B cell (primary cell): ENCODE data around the gene SLC44A1. TPM values are rescaled to one million over a fixed set of nuclear protein-coding genes. Genes with fewer than 3 reads are reported as not detected.

Source experiments
- ATAC-seq: fragments of 200-7000 bp; cut with Tn5 transposase; one replicate; pipeline ENCODE4 v1.10.0; 2021; ENCODE audit warnings: low read depth, mild to moderate bottlenecking, moderate number of reproducible peaks, moderate library complexity
- CTCF ChIA-PET: fragments of 350-600 bp; sonication (Branson Sonifier 250); formaldehyde crosslinking; loops from one replicate; lab custom pipeline; 2021; ENCODE audit warnings: antibody characterized with exemption, inconsistent platforms; lab: Charles Lee
- POLR2A ChIA-PET: fragments of 350-600 bp; sonication (Branson Sonifier 250); formaldehyde crosslinking; loops from one replicate; lab custom pipeline; 2021; ENCODE audit warnings: antibody characterized with exemption; lab: Charles Lee
- DNase-seq: peaks from one replicate; pipeline ENCODE4 v3.0.0; 2013
- H2AFZ ChIP-seq: 2 replicates; pipeline ENCODE4 v1.6.1; 2012; ENCODE audit warnings: mild to moderate bottlenecking, low read depth, low read length; ENCODE audit not compliant: insufficient read depth, poor library complexity, severe bottlenecking
- H3K27ac ChIP-seq, 2 donors: 1 replicate in 1 of 2; 2 replicates in 1 of 2; pipeline ENCODE4 v1.5.1; 2012 to 2013; ENCODE audit warnings: low read length in 2 of 2, mild to moderate bottlenecking in 2 of 2, moderate library complexity in 1 of 2
- H3K27me3 ChIP-seq, 4 experiments: fragments of 200-600 bp in 1 of 4; sonication (generic) in 1 of 4; replicated peaks in 1 of 4; 1 replicate in 2 of 4; 2 replicates in 2 of 4; pipeline versions ENCODE4 v1.6.1 to v1.7.0; 2013 to 2016; ENCODE audit warnings: low read length in 3 of 4, mild to moderate bottlenecking in 2 of 4, mixed read lengths in 1 of 4, moderate library complexity in 1 of 4; ENCODE audit not compliant: insufficient read depth in 4 of 4, control insufficient read depth in 3 of 4; ENCODE audit errors: control extremely low read depth in 1 of 4
- H3K36me3 ChIP-seq, 2 experiments: replicated peaks in 1 of 2; 1 replicate in 1 of 2; 2 replicates in 1 of 2; pipeline versions ENCODE4 v1.6.1 to v1.7.1; 2013; ENCODE audit warnings: low read length in 1 of 2; ENCODE audit not compliant: insufficient read depth in 2 of 2, control insufficient read depth in 1 of 2; ENCODE audit errors: control extremely low read depth in 1 of 2, extremely low read depth in 1 of 2
- H3K4me1 ChIP-seq, 2 donors: fragments of 200-600 bp in 1 of 2; sonication (generic) in 1 of 2; 1 replicate in 1 of 2; 2 replicates in 1 of 2; pipeline versions ENCODE4 v1.5.1 to v1.6.1; 2013 to 2017; ENCODE audit warnings: low read length in 2 of 2; ENCODE audit not compliant: control insufficient read depth in 2 of 2, insufficient read depth in 2 of 2
- H3K4me2 ChIP-seq: replicated peaks from 2 replicates; pipeline ENCODE3; 2012; ENCODE audit warnings: mild to moderate bottlenecking, low read depth, low read length; ENCODE audit not compliant: poor library complexity, severe bottlenecking
- H3K4me3 ChIP-seq, 5 experiments: fragments of 200-600 bp in 1 of 5; sonication (generic) in 1 of 5; 1 replicate in 3 of 5; 2 replicates in 2 of 5; pipeline versions ENCODE4 v1.5.1 to v1.7.0; 2011 to 2016; ENCODE audit warnings: low read length in 4 of 5, mild to moderate bottlenecking in 4 of 5, low read depth in 2 of 5, control low read depth in 1 of 5, moderate library complexity in 1 of 5; ENCODE audit not compliant: insufficient read depth in 1 of 5; ENCODE audit errors: control extremely low read depth in 1 of 5, extremely low read depth in 1 of 5
- H3K79me2 ChIP-seq: fragments of 200-600 bp; sonication (generic); one replicate; pipeline ENCODE4 v1.6.0; 2016; ENCODE audit warnings: low read length; ENCODE audit not compliant: control insufficient read depth, insufficient read depth
- H3K9ac ChIP-seq: fragments of 200-600 bp; sonication (generic); 2 replicates; pipeline ENCODE4 v1.6.1; 2017; ENCODE audit warnings: mild to moderate bottlenecking, low read length, moderate library complexity
- H3K9me3 ChIP-seq, 3 donors: one replicate each; pipeline versions ENCODE4 v1.6.1 to v1.7.1; 2013; ENCODE audit warnings: low read length in 2 of 3; ENCODE audit not compliant: control insufficient read depth in 2 of 3, insufficient read depth in 1 of 3; ENCODE audit errors: control extremely low read depth in 1 of 3
- H4K20me1 ChIP-seq: 2 replicates; pipeline ENCODE4 v1.6.0; 2012; ENCODE audit warnings: mild to moderate bottlenecking, low read length; ENCODE audit not compliant: insufficient read depth, control insufficient read depth, poor library complexity, severe bottlenecking
- H3K27ac Mint-ChIP-seq: one replicate; pipeline ENCODE4 v1.8.0; 2021; ENCODE audit warnings: mixed read lengths
- H3K27me3 Mint-ChIP-seq: one replicate; pipeline ENCODE4 v1.8.0; 2021; ENCODE audit warnings: mixed read lengths
- H3K4me1 Mint-ChIP-seq: one replicate; pipeline ENCODE4 v1.8.0; 2021; ENCODE audit warnings: mixed read lengths
- H3K4me3 Mint-ChIP-seq: one replicate; pipeline ENCODE4 v1.8.0; 2021; ENCODE audit warnings: mixed read lengths
- H3K9me3 Mint-ChIP-seq: one replicate; pipeline ENCODE4 v1.8.0; 2022; ENCODE audit warnings: mixed read lengths; ENCODE audit not compliant: insufficient read depth
- EZH2 ChIP-seq: IDR thresholded peaks from 2 replicates; pipeline ENCODE4 v1.6.1; 2012; ENCODE audit warnings: borderline replicate concordance, low read depth, mild to moderate bottlenecking, moderate library complexity, low read length; ENCODE audit not compliant: insufficient read depth, poor library complexity, severe bottlenecking
- WGBS: methylation state at CpG from one replicate; pipeline ENCODE4 v1.1.5; 2013; ENCODE audit warnings: missing lambda C conversion rate; ENCODE audit not compliant: insufficient coverage; 5-methylcytosine and 5-hydroxymethylcytosine counted together
- intact Hi-C: fragments of 100-400 bp; cut with micrococcal nuclease; formaldehyde crosslinking; loops from one replicate; pipeline ENCODE4 v1.10.0; 2022
- polyA plus RNA-seq: library from polyadenylated mRNA; depleted of rRNA; stranded (reverse); fragments of >200 nt; gene quantifications from 2 replicates; pipeline ENCODE4 v1.2.3, GENCODE V29; 2012
- total RNA-seq, 2 donors: library from RNA; stranded (reverse); fragments of 120-200 nt in 1 of 2; gene quantifications; 1 replicate in 1 of 2; 2 replicates in 1 of 2; pipeline versions ENCODE4 v1.2.3 to v1.2.4, GENCODE V29; 2013 to 2022
- TF ChIP-seq, protein P1 (sequence below): fragments of 200-600 bp; IDR thresholded peaks from one replicate; pipeline ENCODE4 v1.8.0; 2022; ENCODE audit warnings: antibody characterized with exemption, mild to moderate bottlenecking

Gene SLC44A1
- total and polyA plus RNA-seq, 2 donors (not counting 1 experiment from before 2014, with no cell fraction given): 2.2 to 17.7 TPM

DNA sequence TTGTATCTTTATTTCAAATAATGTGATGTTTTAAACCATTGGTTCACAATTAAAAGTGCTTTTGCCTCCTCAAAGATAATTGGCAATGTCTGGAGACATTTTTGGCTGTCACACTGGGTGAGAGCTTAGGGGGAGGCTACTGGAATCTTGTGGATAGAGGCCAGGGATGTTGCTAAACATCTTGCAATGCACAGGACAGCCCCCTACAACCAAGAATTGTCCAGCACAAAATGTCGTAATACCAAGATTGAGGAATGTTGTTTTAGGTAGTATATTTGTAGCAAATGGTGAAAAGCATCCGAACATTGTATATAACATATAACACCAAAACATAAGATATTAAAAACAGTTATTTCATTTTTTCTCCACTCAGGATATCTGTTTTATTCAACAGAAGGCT lies 99.8 kb downstream of the SLC44A1 start:
- TF ChIP-seq EZH2: no peak
- TF ChIP-seq, protein P1, sequence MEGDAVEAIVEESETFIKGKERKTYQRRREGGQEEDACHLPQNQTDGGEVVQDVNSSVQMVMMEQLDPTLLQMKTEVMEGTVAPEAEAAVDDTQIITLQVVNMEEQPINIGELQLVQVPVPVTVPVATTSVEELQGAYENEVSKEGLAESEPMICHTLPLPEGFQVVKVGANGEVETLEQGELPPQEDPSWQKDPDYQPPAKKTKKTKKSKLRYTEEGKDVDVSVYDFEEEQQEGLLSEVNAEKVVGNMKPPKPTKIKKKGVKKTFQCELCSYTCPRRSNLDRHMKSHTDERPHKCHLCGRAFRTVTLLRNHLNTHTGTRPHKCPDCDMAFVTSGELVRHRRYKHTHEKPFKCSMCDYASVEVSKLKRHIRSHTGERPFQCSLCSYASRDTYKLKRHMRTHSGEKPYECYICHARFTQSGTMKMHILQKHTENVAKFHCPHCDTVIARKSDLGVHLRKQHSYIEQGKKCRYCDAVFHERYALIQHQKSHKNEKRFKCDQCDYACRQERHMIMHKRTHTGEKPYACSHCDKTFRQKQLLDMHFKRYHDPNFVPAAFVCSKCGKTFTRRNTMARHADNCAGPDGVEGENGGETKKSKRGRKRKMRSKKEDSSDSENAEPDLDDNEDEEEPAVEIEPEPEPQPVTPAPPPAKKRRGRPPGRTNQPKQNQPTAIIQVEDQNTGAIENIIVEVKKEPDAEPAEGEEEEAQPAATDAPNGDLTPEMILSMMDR: no peak
- ChIA-PET CTCF (no interaction called here), POLR2A (no interaction called here)
- Histone ChIP-seq H4K20me1 (no peaks in the 10 kb centered on the region), H3K9me3 (no peaks in the 10 kb centered on the region), H3K79me2 (no peaks in the 10 kb centered on the region), H3K27me3 (no peaks in the 10 kb centered on the region), H3K4me2 (no peak overlapping the region), H3K36me3 (no peaks in the 10 kb centered on the region), H2AFZ (no peak overlapping the region), H3K4me1 (peaks cover 0 to 7% of the 10 kb centered on the region in 2 donors), H3K9ac (no peak overlapping the region), H3K27ac (no peak overlapping the region), H3K4me3 (no peak overlapping the region)
- Mint-ChIP-seq H3K27ac (no peak overlapping the region), H3K9me3 (no peaks in the 10 kb centered on the region), H3K27me3 (no peaks in the 10 kb centered on the region), H3K4me1 (peaks cover 10% of the 10 kb centered on the region), H3K4me3 (no peak overlapping the region)
- no peak for ATAC-seq
- no CpG with 5 or more reads among the region's 2 CpGs for WGBS
- intact Hi-C loops: no loop called here
- no peak for DNase-seq

DNA sequence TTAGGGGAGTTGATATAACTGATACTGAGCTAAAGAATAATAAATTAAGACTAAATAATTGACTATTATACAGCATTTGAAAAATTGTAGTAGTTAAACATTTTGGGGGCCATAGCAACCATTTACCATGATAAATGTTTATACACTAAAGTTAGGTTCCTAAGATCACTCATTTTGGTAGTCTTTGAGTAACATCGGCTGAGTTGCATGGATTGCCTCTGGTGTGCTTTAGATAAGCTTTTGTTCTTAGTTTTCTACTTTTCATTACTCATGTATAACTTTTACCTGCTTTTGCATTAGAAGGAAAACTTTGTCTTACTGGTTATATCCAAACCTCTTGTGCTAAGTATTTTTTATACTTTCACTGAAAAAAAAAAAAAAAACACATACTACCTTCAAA lies 101.2 kb downstream of the SLC44A1 start:
- no peaks in the 10 kb centered on the region for H3K9me3 ChIP-seq
- no peak overlapping the region for H2AFZ ChIP-seq
- no peaks in the 10 kb centered on the region for H3K79me2 ChIP-seq
- WGBS: no CpG with 5 or more reads among the region's 1 CpG
- no peak overlapping the region for H3K4me2 ChIP-seq
- Mint-ChIP-seq H3K27me3 (no peaks in the 10 kb centered on the region), H3K4me1 (peaks cover 10% of the 10 kb centered on the region), H3K9me3 (no peaks in the 10 kb centered on the region), H3K27ac (no peak overlapping the region), H3K4me3 (no peak overlapping the region)
- no peak for TF ChIP-seq EZH2
- TF ChIP-seq, protein P1: no peak
- H4K20me1 ChIP-seq: no peaks in the 10 kb centered on the region
- intact Hi-C loops: no loop called here
- H3K36me3 ChIP-seq: no peaks in the 10 kb centered on the region
- no peak overlapping the region for H3K27ac ChIP-seq
- no peaks in the 10 kb centered on the region for H3K27me3 ChIP-seq
- POLR2A ChIA-PET: no interaction called here
- no peak for DNase-seq
- peaks cover 0 to 7% of the 10 kb centered on the region in 2 donors for H3K4me1 ChIP-seq
- ATAC-seq: no peak
- CTCF ChIA-PET: no interaction called here
- no peak overlapping the region for H3K9ac ChIP-seq
- H3K4me3 ChIP-seq: no peak overlapping the region
